ENCODE data around the gene ZNF575. TPM values are rescaled to one million over a fixed set of nuclear protein-coding genes. Genes with fewer than 3 reads are reported as not detected.

The ZNF575 gene
- total RNA-seq, 1 experiment from 2014 or later, result 1.1 TPM

GRCh38 chr19:43495082-43495481 is 37.9 kb upstream of the ZNF575 start:
- no peak for DNase-seq (ENCODE audit: unreplicated experiment)
- POLR2A ChIA-PET, result interaction anchor here (1.6 kb wide), 2 partner anchors 9 to 15 kb away, joined by 3 to 10 read pairs; partner anchors contain the start of gene PHLDB3
- BruUV-seq (replicated peaks), result no TSS peak
- H3K36me3 Mint-ChIP-seq (ENCODE audit: insufficient read depth, unreplicated experiment), result peaks cover 27% of the 10 kb centered on the region
- CTCF ChIA-PET, result interaction anchor here (1.1 to 4.2 kb wide), 2 partner anchors 47 to 70 kb away, joined by 9 to 20 read pairs; no protein-coding TSS in a partner anchor
- TF ChIP-seq CTCF (IDR thresholded peaks at IDR 0.05; ENCODE audit: unreplicated experiment), result no peak
- H3K27ac Mint-ChIP-seq (ENCODE audit: low read depth, unreplicated experiment), result no peak overlapping the region
- no peaks in the 10 kb centered on the region for H3K4me1 Mint-ChIP-seq (ENCODE audit: insufficient read depth, unreplicated experiment)
- intact Hi-C loops (cut with micrococcal nuclease), result no loop called here
- H3K4me3 Mint-ChIP-seq (ENCODE audit: unreplicated experiment), result no peak overlapping the region
- H3K27me3 Mint-ChIP-seq (ENCODE audit: insufficient read depth, unreplicated experiment), result no peaks in the 10 kb centered on the region
- H3K9me3 Mint-ChIP-seq (ENCODE audit: unreplicated experiment), result no peaks in the 10 kb centered on the region

DNA sequence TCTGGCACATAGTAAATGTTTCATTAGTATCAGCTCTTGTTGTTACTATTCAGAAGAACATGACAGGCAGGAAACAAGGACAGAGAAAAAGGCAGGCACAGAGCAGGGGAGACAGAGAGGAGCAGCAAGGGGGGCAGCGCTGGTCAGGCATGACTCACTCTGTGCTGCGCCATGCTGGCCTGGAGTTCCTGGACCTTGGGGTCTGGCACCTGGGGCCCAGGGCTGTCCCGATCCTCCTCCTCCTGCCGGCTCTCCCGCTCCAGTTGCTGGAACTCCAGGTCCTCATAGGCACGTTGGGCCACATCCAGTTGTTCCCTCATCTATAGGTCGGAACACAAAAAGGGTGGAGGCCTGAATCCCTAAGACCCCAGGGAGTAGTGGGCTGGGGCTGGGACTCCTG is 36.0 kb upstream of the ZNF575 start:
- peaks cover 27% of the 10 kb centered on the region for H3K36me3 Mint-ChIP-seq (ENCODE audit: insufficient read depth, unreplicated experiment)
- no peak overlapping the region for H3K27ac Mint-ChIP-seq (ENCODE audit: low read depth, unreplicated experiment)
- POLR2A ChIA-PET, result no interaction called here

GRCh38 chr19:43498233-43498842 is 34.6 kb upstream of the ZNF575 start:
- CTCF ChIA-PET, result interaction anchor here (4.2 kb wide), 1 partner anchor 50 kb away, joined by 20 read pairs; no protein-coding TSS in a partner anchor
- Mint-ChIP-seq H3K27ac (ENCODE audit: low read depth, unreplicated experiment) (no peak overlapping the region), H3K9me3 (ENCODE audit: unreplicated experiment) (no peaks in the 10 kb centered on the region), H3K36me3 (ENCODE audit: insufficient read depth, unreplicated experiment) (peaks cover 33% of the 10 kb centered on the region), H3K27me3 (ENCODE audit: insufficient read depth, unreplicated experiment) (no peaks in the 10 kb centered on the region), H3K4me1 (ENCODE audit: insufficient read depth, unreplicated experiment) (peaks cover 6% of the 10 kb centered on the region), H3K4me3 (ENCODE audit: unreplicated experiment) (no peak overlapping the region)
- no peak for TF ChIP-seq CTCF (IDR thresholded peaks at IDR 0.05; ENCODE audit: unreplicated experiment)
- intact Hi-C loops (cut with micrococcal nuclease), result no loop called here
- POLR2A ChIA-PET, result no interaction called here
- no TSS peak for BruUV-seq (replicated peaks)
- DNase-seq (ENCODE audit: unreplicated experiment), result no peak

More for the DNA sequence above, 36.0 kb upstream of the ZNF575 start:
- intact Hi-C loops (cut with micrococcal nuclease), result no loop called here
- H3K4me3 Mint-ChIP-seq (ENCODE audit: unreplicated experiment), result no peak overlapping the region
- H3K27me3 Mint-ChIP-seq (ENCODE audit: insufficient read depth, unreplicated experiment), result no peaks in the 10 kb centered on the region
- no peaks in the 10 kb centered on the region for H3K9me3 Mint-ChIP-seq (ENCODE audit: unreplicated experiment)
- no peaks in the 10 kb centered on the region for H3K4me1 Mint-ChIP-seq (ENCODE audit: insufficient read depth, unreplicated experiment)
- no peak for TF ChIP-seq CTCF (IDR thresholded peaks at IDR 0.05; ENCODE audit: unreplicated experiment)
- CTCF ChIA-PET, result interaction anchor here (4.2 kb wide), 1 partner anchor 49 kb away, joined by 20 read pairs; no protein-coding TSS in a partner anchor
- no peak for DNase-seq (ENCODE audit: unreplicated experiment)
- BruUV-seq (replicated peaks), result no TSS peak

DNA sequence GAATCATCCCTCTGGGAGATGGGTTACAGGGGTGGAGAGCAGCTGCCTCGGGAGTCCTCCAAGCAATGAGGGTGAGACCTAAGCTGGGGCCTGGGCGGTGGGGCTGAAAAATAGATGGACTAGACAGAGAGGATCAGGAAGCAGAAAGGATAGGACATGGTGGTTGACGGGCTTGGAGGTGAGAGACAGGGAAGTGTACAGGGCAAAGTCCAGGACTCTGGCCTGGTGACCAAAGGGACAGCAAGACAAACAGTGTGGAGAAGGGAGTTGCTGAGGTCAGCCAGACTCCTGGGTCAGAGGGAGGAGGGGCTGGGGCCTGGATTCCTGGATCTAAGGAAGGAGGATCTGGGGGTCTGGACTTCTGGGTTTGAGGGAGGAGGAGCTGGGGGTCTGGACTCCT is 33.9 kb upstream of the ZNF575 start:
- no peaks in the 10 kb centered on the region for H3K9me3 Mint-ChIP-seq (ENCODE audit: unreplicated experiment)

More for the DNA sequence above, 33.9 kb upstream of the ZNF575 start:
- H3K27me3 Mint-ChIP-seq (ENCODE audit: insufficient read depth, unreplicated experiment), result no peaks in the 10 kb centered on the region
- peaks cover 33% of the 10 kb centered on the region for H3K36me3 Mint-ChIP-seq (ENCODE audit: insufficient read depth, unreplicated experiment)
- H3K4me3 Mint-ChIP-seq (ENCODE audit: unreplicated experiment), result no peak overlapping the region
- ChIA-PET CTCF (interaction anchor here (4.2 kb wide), 1 partner anchor 51 kb away, joined by 20 read pairs; no protein-coding TSS in a partner anchor), POLR2A (no interaction called here)
- intact Hi-C loops (cut with micrococcal nuclease), result no loop called here
- TF ChIP-seq CTCF (IDR thresholded peaks at IDR 0.05; ENCODE audit: unreplicated experiment), result no peak
- DNase-seq (ENCODE audit: unreplicated experiment), result no peak
- H3K27ac Mint-ChIP-seq (ENCODE audit: low read depth, unreplicated experiment), result no peak overlapping the region
- no TSS peak for BruUV-seq (replicated peaks)
- peaks cover 11% of the 10 kb centered on the region for H3K4me1 Mint-ChIP-seq (ENCODE audit: insufficient read depth, unreplicated experiment)
